Amniotic epithelial cell (primary cell): ENCODE measurements around the gene STAB2.

Experiments
- DNase-seq: peaks from one replicate; pipeline ENCODE4 v3.0.0-alpha.2; 2010; ENCODE audit warnings: low read depth

STAB2 gene, protein sequence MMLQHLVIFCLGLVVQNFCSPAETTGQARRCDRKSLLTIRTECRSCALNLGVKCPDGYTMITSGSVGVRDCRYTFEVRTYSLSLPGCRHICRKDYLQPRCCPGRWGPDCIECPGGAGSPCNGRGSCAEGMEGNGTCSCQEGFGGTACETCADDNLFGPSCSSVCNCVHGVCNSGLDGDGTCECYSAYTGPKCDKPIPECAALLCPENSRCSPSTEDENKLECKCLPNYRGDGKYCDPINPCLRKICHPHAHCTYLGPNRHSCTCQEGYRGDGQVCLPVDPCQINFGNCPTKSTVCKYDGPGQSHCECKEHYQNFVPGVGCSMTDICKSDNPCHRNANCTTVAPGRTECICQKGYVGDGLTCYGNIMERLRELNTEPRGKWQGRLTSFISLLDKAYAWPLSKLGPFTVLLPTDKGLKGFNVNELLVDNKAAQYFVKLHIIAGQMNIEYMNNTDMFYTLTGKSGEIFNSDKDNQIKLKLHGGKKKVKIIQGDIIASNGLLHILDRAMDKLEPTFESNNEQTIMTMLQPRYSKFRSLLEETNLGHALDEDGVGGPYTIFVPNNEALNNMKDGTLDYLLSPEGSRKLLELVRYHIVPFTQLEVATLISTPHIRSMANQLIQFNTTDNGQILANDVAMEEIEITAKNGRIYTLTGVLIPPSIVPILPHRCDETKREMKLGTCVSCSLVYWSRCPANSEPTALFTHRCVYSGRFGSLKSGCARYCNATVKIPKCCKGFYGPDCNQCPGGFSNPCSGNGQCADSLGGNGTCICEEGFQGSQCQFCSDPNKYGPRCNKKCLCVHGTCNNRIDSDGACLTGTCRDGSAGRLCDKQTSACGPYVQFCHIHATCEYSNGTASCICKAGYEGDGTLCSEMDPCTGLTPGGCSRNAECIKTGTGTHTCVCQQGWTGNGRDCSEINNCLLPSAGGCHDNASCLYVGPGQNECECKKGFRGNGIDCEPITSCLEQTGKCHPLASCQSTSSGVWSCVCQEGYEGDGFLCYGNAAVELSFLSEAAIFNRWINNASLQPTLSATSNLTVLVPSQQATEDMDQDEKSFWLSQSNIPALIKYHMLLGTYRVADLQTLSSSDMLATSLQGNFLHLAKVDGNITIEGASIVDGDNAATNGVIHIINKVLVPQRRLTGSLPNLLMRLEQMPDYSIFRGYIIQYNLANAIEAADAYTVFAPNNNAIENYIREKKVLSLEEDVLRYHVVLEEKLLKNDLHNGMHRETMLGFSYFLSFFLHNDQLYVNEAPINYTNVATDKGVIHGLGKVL (N-terminal part only)

DNA sequence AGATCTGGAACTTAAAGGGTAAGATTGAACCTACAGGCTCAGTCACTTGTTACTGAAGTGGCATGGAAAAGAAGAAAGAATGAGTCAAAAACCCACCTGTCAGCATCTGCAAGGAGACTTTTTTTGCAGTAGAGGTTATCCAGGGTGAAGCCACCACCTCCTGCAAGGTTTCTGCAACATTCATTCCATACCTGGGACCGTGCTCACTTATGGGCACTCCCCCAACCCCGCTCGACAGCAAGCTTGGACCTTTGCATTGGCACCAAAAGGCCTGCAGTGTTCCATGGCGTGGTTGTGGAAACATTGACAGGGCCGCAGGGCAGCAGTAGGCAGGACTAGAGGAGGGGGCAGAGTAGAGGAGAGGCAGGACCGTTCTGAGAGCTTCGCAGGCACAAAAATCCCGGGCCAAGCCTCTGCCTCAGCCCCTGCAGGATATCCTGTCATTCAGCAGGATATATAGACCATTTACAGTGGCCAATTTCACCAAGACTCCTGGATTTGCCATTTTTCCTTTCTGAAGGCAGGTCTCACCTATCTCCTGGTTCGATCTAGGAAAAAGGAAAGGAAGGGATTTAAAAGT is at the start of gene STAB2:
TSS of gene STAB2 (plus strand) at position 483 of the 580 bp plus-strand sequence. CDS start 204 bp downstream, outside the sequence.
- DNase-seq = no peak

DNA sequence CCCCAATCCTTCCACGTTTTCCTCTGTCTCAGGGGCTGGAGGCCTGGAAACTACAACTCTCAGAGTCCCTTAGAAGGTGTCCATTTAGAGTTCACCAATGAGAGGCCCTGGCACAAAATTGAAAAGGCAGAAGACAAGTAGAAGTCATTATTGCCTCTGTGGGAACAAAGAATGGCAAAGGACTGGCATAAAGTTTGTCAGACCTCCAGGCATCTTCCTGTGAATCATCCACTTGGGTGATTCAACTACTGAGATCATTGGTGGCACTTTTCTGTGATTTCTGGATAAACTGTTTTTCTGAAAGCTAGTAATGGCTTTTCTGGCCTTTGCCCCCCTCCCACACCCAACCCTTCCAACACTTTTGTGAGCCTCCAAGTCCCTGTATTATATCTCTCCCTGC is 48.7 kb upstream of the STAB2 start:
- no peak for DNase-seq

DNA sequence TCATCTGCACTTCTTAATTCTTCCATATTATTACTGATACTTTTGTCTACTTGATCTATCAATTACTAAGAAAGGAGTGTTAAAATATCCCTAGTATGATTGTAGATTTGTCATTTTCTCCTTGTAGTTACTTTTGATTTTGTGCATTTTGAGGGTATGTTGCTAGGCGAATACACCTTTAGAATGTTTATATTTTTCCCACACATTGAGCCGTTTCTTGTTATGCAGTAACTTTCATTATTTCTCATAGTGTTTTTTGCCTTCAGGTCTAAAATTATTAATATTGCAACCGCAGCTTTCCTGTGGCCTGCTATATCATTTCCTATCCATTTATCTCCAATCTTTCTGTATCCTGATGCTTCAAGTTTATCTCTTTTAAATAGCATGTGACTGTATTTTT is 46.8 kb upstream of the STAB2 start:
- DNase-seq = no peak

DNA sequence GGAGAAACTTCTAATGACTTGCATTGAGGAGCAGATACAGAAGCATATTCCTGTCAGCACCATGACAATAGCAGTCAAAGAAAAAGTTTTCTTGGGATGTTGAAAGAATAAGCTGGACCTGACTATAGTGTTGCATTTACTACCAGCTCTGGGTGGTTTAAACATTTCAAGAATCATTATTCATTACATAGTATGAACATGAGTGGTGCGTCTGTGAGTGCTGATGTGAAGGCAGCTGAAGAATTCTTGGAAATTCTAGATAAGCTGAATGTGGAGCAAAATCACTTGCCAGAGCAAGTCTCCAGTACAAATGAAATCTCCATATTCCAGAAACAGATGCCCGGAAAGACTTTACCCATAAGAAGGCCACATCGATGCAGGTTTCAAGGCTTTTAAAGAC is 45.0 kb upstream of the STAB2 start:
- no peak for DNase-seq

DNA sequence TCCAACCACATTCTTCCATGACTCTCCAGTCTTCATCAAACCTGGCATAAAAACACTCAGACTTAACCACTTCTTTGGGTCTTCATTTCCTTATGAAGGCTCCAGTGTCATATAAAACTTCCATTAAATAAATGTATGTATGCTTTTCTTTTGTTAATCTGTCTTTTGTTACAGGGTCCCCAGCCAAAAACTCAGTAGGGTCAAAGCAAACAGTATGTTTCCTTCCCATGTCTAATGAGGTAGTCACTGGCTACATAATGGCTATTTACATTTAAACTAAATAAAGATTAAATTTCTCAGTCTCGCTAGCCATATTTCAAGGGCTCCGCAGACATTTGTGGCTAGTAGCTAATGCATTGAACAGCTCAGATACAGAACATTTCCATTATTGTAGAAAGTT is 40.1 kb upstream of the STAB2 start:
- DNase-seq = no peak

DNA sequence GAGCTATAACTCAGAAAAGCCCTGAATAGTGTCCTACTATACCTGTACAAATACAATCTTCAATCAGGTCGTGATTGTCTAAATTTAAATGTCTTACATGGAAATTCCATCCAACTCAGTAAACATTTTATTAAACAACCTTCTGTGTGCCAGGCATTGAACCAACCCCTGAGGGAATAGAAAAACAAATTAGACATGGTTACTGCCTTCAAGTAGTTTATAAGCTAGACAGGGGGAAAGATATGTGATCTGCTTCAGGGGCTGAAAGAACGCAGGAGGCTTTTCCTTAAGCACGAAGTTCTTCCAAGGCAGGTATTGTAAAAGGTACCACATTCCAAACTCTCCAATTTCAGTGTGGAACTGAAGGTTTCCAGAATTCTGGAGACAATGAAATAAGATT is 39.7 kb upstream of the STAB2 start:
- DNase-seq = no peak

DNA sequence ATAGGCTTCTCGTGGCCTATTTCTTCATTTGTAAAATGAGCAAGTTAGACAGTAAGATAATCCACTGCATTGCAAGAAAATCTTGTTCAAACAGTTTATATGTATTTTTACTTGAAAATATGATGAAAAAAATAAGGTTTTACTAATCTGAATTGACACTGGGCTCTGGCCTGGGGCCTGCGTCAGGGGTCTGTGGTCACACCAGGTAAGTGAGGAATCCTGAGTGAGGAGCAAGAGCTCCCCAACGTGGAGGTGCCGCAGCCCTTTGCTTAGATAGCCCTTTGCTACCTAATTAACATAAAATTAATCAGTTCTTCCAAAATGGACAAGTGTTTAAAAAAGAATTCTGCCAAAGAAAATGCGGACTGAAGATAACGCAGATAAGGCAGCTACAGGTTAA is 39.1 kb upstream of the STAB2 start:
- no peak for DNase-seq

DNA sequence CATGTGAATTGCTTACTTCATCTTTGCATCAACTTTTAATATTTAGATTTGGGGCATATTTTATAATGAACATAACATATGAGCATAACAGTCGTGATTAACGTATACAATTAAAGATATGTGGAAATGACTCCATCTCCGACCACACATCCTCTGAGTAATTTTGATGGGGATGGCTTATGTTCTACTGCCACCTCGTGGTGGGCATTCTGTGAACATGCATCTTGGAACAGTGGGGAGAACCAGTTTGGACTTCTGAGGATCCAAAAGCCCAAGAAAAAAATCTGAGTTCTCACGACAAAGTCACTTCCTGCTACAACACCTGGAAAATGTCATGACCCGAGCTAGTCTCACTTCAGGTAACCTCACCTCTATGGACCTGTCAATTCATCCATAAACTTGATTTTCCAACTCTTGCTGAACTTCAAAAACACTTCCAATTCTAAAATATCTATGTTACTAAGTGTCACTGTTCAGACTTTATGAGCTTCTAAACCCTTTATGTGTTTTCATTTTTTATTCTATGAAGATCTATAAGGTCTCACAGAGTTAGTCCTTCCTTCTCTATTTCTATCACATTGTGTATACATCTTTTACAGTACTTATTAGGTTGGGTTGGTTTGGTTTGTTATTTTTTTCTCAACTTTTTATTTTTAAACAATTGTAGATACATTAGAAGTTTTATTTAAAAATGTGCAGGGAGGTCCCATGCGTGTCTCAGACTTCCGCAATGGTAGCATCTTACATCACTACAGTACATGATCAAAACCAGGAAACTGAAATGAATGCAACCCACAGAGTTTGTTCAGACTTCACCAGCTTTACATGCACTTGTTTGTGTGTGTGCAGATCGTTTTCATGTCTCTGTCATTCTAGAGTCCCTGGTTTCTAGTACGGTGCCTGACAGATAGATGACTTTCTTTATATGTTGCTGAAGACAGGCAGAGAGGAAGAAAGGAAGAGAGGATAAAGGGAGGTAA is 38.2 kb upstream of the STAB2 start:
- peak; percentile 64 for DNase-seq

DNA sequence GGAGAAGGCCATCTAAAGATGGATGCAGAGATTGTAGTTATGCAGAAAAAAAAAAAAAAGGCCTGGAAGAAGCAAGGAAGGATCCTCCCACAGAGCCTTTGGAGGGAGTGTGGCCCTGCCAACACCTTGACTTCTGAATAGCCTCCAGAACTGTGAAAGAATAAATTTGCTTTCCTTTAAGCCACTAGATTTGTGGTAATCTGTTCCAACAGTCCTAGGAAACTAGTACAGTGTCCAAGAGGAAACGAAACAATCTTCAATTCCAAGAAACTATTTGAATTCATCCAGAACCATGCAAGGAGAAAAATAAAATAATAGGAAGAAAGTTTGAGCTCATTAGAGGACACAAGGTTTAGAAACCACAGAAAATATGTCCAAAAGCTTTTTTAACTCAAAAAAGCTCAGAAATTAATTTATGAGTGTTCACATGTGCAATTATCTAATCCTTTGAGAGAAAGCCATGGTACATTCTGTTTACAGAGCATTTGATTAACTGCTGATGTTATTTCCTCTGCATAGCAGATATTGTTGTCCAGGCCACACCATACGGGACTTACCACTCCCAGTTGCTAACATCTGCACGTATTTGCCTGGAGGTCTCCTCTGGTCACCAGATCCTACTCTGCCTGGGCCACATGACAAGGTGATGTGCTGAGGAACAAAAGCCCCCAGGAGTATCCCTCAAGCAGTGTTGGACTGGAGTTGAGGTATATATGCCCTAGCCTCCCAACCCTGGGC is 30.0 kb upstream of the STAB2 start:
- peak; percentile 29 for DNase-seq

DNA sequence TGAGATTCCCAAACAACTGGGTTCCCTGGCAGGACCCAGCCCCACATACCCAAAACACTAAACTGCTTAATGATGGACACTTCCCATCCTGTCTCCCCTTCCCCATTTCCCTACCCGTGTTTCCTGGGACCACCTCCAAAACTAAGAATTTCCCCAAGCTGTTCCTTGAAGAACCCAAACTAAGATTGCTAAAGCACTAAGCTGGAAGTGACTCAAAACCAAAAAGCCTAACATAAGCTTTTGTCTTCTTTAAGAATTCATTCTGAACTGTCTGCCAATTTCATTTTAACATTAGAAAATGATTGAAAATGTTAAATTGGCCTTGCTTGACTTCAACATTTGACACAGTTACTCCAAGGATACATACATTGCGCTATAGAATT is 29.5 kb upstream of the STAB2 start:
- no peak for DNase-seq

DNA sequence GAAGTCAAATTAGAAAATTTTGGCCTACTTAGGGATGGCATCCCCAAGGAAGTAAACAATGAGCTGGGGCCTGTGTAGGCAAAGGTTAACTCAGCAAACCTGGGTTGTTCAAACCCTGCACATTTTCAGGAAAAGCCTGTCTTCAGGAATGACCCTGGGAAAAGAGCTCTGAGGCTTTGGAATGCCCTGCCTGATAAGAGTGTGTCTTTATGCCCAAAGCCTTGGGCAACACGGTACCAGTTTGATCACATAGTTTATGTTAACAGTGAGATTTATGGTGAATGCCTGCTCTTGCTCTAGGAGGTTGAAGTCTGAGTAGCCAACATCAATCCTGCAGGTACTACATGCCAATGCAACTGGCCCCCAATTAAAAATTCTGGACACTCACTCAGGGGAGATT is 28.2 kb upstream of the STAB2 start:
- DNase-seq = peak; percentile 14

DNA sequence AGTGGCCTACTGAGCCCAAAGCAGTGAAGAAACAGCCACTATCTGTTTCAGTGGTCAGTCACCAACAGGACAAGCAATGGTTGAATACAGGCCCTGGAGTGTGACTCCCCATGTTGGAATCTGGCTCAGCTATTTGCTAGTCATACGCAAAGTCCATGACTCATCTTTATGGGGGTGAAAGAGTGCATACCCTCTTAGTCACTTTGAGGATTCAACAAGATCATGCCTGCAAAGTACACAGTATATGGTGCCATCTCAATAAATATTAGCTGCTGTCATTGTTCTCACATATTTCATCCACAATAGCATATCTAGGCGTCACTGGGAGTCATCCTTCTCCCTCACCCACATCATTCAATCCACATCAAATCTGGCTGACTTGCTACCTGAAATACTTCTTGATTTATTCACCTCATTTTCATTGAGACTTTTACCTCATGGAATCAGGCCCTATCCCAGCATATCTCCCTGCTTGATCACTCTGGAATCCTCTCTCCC is 26.4 kb upstream of the STAB2 start:
- peak; percentile 98 for DNase-seq

DNA sequence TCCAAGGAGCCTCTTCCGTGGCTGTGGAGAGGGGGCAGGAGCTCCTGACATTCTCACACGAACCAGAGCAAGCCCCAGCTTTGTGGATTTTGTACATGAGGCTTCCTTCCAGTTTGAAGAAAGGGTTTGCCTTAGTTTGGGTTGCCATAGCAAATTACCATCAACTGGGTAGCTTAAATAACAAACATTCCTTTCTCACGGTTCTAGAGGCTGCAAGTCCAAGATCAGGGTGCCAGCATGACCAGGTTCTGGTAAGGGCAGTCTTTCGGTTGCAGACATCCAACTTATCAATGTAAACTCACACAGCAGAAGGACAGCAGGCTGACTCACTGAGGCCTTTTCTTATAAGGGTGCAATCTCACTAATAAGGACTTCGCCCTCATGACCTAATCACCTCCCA is 25.9 kb upstream of the STAB2 start:
- peak; percentile 31 for DNase-seq

DNA sequence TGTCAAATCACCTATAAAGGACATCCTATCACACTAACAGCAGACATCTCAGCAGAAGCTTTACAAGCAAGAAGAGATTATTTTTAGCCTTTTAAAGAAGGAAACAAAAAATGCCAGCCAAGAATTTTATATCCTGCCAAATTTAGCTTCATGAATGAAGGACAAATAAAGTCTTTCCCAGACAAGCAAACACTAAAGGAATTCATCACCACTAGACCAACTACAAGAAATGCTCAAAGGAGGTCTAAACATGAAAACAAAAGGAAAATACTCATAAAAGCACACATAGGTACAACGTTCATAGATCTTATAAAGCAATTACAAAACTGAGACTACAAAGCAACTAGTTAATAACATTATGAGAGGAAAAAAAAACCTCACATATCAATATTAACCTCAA is 20.7 kb upstream of the STAB2 start:
- DNase-seq = no peak

DNA sequence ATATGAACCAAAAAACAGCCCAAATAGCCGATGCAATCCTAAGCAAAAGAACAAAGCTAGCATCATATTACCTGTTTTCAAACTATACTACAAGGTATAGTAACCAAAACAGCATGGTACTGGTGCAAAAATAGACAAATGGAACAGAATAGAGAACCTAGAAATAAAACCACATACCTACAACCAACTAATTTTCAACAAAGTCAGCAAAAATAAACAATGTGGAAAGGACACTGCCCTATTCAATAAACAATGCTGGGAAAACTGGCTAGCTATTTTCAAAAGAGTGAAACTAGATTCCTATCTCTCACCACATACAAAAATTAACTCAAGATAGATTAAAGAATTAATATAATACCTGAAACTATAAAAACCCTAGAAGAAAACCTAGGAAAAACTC is 17.8 kb upstream of the STAB2 start:
- no peak for DNase-seq

DNA sequence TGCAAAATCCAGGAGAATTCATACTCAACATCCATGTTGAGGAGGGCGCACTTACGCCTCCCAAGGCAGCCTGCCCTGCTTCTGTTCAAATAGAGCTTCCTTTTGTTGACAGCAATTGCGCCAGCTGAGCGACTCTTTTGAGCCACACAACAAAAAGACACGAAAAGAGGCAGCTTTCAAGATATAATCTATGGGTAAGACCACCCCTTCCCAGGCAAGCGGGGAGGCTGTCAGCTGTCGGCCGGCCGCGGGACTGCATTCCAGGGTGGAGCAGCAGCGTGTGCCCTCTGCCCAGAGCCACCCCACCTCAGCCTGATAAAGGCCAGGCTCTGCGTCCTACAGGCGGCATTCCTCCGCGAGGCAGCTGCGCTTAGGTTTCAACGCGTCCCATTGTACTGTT is 15.8 kb upstream of the STAB2 start:
- no peak for DNase-seq

DNA sequence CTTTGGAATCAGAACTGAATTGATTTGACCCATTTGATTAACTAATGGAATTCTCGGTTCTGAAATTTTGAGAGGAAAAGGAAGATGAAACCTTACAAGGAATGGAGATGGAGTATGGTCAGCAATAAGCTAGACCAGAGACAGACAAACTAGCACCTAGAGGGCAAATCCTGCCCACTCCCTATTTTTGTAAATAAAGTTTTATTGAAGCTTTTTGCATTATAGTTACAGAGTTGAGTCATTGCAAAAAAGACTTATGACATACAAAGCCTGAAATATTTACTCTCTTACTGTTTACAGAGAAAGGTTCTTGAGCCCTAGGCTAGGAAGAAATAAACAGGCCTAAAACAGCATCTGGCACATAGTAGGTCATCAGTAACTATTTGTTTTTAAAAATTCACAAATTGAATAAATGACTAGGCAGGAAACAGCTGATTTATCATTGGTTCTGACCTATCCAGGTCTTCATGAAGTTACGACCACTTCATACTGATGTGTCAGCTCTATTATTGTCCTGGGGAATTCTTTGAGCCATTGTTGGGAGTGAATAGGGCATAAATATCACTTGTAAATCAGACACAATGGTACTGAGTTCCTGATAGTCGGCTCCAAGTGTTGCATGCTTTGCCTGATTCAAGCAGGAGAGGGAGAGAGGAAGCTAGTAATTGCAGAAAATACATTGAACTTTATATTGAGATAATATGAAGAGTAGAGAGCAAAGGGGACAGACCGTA is 14.6 kb upstream of the STAB2 start:
- no peak for DNase-seq

DNA sequence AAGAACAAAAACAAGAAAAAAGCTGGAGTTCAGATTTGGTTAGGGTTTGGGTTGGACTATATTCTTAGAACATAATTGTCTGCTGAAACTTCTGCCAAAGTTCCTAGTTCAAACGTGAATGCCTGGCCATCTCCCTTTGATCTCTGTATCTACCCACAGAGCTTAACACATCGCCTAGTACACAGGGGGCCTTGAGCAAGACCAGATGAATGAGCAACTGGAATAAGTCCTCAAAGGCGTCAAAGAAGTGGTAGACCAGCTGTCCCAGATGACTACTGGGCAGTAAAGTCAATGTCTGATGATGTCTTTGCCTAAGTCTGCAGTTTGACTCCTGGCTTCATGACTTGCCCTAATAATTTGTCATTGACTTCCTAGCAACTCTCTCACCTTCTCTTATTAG is 13.9 kb upstream of the STAB2 start:
- no peak for DNase-seq

DNA sequence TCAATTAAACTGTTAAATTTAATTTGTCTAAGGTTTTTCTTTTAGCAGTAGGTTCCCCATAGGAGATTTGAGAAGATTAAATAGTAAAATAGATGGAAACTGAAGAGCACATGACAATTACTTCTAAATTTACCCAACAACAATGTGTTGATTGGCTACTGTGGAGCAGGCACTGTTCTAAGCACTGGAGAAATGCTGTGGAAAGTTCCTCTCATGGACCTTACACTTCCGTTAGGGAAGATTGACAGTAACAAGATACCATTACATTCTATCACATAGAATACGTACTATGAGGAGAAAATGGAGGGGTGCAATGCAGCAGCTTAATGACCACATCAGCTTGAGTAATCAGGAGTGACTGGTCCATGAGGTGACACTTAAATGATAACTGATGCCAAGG is 8.1 kb upstream of the STAB2 start:
- DNase-seq = no peak
